Smooth muscle cell (in vitro differentiated cells): ENCODE results near the gene SLC5A10. TPM values are rescaled to one million over a fixed set of nuclear protein-coding genes. Genes with fewer than 3 reads are reported as not detected.

ENCODE experiments used
- DNase-seq: peaks from one replicate; lab custom pipeline; 2025; ENCODE audit not compliant: unreplicated experiment; lab: John Stamatoyannopoulos, UW
- H2AFZ ChIP-seq: fragments of 200-600 bp; sonication (generic); 2 replicates; pipeline ENCODE4 v1.6.0; 2016; ENCODE audit warnings: antibody characterized with exemption, low read depth, mild to moderate bottlenecking
- H3F3A ChIP-seq: fragments of 200-600 bp; sonication (generic); 2 replicates; pipeline ENCODE4 v1.6.0; 2017; ENCODE audit warnings: antibody characterized with exemption, low read depth
- H3K27ac ChIP-seq: fragments of 200-600 bp; sonication (generic); 2 replicates; pipeline ENCODE4 v1.5.1; 2016; ENCODE audit warnings: low read depth, mild to moderate bottlenecking
- H3K27me3 ChIP-seq: fragments of 200-600 bp; sonication (generic); 2 replicates; pipeline ENCODE4 v1.6.1; 2016; ENCODE audit warnings: low read depth, mild to moderate bottlenecking
- H3K36me3 ChIP-seq: fragments of 200-600 bp; sonication (generic); 2 replicates; pipeline ENCODE4 v1.5.1; 2016; ENCODE audit warnings: low read depth
- H3K4me1 ChIP-seq: fragments of 200-600 bp; sonication (generic); 2 replicates; pipeline ENCODE4 v1.5.1; 2016; ENCODE audit warnings: low read depth
- H3K4me2 ChIP-seq: fragments of 200-600 bp; sonication (generic); 2 replicates; pipeline ENCODE4 v1.6.0; 2016; ENCODE audit warnings: mild to moderate bottlenecking
- H3K4me3 ChIP-seq: fragments of 200-600 bp; sonication (generic); 2 replicates; pipeline ENCODE4 v1.5.1; 2016; ENCODE audit warnings: mild to moderate bottlenecking
- H3K79me2 ChIP-seq: fragments of 200-600 bp; sonication (generic); 2 replicates; pipeline ENCODE4 v1.6.0; 2016; ENCODE audit warnings: low read depth, mild to moderate bottlenecking
- H3K9ac ChIP-seq: fragments of 200-600 bp; sonication (generic); 2 replicates; pipeline ENCODE4 v1.6.0; 2016; ENCODE audit warnings: low read depth
- H3K9me3 ChIP-seq: fragments of 200-600 bp; sonication (generic); replicated peaks from 2 replicates; pipeline ENCODE4 v1.5.1; 2016; ENCODE audit warnings: low read depth
- H4K20me1 ChIP-seq: fragments of 200-600 bp; sonication (generic); 2 replicates; pipeline ENCODE4 v1.6.0; 2016; ENCODE audit warnings: low read depth
- WGBS: methylation state at CpG from one replicate; pipeline ENCODE4 v1.1.7; 2016; ENCODE audit warnings: low lambda C conversion rate; 5-methylcytosine and 5-hydroxymethylcytosine counted together
- polyA plus RNA-seq: library from polyadenylated mRNA; unstranded; fragments of >200 nt; fragmentation: Nextera tagmentation; extraction: Ambion mirVana; gene quantifications from 2 replicates; pipeline ENCODE4 v1.2.1, GENCODE V29; 2016
- total RNA-seq: library from RNA; depleted of rRNA; stranded (reverse); fragments of >200 nt; gene quantifications from 2 replicates; pipeline ENCODE4 v1.2.3, GENCODE V29; 2014
- TF ChIP-seq, protein P1 (sequence below): fragments of 200-600 bp; sonication (generic); IDR thresholded peaks from 2 replicates; pipeline ENCODE4 v1.5.1; 2017; ENCODE audit warnings: borderline replicate concordance, mild to moderate bottlenecking, antibody characterized with exemption; ENCODE audit not compliant: insufficient read depth, poor library complexity, severe bottlenecking

The SLC5A10 gene
- total and polyA plus RNA-seq, 2 experiments from 2014 or later: not detected

DNA sequence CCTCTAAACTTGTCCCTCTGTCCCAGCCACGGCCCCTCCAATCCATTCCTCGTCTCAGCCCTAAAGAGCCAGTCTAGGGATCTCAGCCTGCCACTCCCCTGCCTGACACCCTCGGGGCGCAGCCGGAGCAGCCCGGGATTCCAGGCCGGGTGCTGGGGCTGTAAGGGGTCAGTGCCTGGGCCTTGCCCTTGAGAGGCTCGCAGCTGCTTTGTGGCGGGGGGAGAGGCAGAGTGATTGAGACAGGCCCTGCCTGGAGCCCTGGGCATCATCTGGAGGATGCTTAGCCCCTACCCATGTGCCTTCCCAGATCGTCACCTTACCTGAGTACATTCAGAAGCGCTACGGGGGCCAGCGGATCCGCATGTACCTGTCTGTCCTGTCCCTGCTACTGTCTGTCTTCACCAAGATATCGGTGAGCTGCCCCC, 8.3 kb downstream of the SLC5A10 start:
- TF ChIP-seq, protein P1, sequence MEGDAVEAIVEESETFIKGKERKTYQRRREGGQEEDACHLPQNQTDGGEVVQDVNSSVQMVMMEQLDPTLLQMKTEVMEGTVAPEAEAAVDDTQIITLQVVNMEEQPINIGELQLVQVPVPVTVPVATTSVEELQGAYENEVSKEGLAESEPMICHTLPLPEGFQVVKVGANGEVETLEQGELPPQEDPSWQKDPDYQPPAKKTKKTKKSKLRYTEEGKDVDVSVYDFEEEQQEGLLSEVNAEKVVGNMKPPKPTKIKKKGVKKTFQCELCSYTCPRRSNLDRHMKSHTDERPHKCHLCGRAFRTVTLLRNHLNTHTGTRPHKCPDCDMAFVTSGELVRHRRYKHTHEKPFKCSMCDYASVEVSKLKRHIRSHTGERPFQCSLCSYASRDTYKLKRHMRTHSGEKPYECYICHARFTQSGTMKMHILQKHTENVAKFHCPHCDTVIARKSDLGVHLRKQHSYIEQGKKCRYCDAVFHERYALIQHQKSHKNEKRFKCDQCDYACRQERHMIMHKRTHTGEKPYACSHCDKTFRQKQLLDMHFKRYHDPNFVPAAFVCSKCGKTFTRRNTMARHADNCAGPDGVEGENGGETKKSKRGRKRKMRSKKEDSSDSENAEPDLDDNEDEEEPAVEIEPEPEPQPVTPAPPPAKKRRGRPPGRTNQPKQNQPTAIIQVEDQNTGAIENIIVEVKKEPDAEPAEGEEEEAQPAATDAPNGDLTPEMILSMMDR: no peak
- Histone ChIP-seq H3F3A (no peaks in the 10 kb centered on the region), H3K36me3 (no peaks in the 10 kb centered on the region), H3K9ac (no peak overlapping the region), H3K4me1 (peaks cover 12% of the 10 kb centered on the region), H3K79me2 (no peaks in the 10 kb centered on the region), H2AFZ (no peak overlapping the region), H3K27ac (no peak overlapping the region), H3K27me3 (no peaks in the 10 kb centered on the region), H3K4me3 (no peak overlapping the region), H3K9me3 (no peaks in the 10 kb centered on the region), H3K4me2 (no peak overlapping the region), H4K20me1 (no peaks in the 10 kb centered on the region)
- 91% methylated on average over 15 of the region's 15 CpGs for WGBS
- DNase-seq: no peak

DNA sequence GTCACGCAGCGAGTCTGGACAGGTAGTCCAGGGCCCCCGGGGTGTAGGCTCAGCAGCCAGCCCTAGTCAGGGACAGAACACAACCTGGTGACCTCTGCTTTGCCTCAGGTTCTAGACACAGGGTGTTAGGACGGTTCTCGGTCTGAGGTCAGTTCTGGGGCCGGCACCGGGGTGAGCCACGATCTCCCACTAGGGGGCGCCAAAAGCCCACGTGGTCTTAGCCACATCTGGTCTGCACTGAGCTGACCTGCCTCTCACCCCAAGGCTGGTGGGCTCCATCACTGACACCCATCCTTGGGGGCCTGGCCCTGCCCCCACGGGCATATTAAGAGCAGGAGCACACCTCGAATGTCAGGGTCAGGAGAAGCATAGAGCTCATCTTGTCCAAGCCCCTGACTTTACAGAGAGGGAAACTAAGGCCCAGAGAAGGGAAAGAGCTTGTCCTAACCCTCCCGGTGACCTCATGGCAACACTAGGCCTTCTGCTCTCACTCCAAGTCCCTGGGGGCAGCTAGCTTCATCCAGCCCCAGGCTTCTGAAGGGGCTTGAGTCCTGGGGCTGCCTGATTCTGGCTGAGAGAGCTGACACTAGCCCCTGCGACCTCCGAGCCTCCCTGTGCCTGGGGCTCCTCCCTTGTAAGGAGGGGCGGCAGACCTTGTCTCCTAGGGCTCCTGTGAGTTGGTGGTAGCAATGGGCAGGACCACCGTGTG, 9.0 kb downstream of the SLC5A10 start:
- Histone ChIP-seq H3K27ac (peak overlapping the region; percentile 96), H3K79me2 (no peaks in the 10 kb centered on the region), H2AFZ (no peak overlapping the region), H3K4me3 (no peak overlapping the region), H3K36me3 (no peaks in the 10 kb centered on the region), H3K27me3 (no peaks in the 10 kb centered on the region), H3K4me1 (peaks cover 12% of the 10 kb centered on the region), H4K20me1 (no peaks in the 10 kb centered on the region), H3K4me2 (peak overlapping the region; percentile 58), H3K9me3 (no peaks in the 10 kb centered on the region), H3F3A (no peaks in the 10 kb centered on the region), H3K9ac (peak overlapping the region; percentile 80)
- peak; percentile 51 for DNase-seq
- 37% methylated on average over 17 of the region's 17 CpGs for WGBS
- TF ChIP-seq, protein P1: peak; percentile 83

DNA sequence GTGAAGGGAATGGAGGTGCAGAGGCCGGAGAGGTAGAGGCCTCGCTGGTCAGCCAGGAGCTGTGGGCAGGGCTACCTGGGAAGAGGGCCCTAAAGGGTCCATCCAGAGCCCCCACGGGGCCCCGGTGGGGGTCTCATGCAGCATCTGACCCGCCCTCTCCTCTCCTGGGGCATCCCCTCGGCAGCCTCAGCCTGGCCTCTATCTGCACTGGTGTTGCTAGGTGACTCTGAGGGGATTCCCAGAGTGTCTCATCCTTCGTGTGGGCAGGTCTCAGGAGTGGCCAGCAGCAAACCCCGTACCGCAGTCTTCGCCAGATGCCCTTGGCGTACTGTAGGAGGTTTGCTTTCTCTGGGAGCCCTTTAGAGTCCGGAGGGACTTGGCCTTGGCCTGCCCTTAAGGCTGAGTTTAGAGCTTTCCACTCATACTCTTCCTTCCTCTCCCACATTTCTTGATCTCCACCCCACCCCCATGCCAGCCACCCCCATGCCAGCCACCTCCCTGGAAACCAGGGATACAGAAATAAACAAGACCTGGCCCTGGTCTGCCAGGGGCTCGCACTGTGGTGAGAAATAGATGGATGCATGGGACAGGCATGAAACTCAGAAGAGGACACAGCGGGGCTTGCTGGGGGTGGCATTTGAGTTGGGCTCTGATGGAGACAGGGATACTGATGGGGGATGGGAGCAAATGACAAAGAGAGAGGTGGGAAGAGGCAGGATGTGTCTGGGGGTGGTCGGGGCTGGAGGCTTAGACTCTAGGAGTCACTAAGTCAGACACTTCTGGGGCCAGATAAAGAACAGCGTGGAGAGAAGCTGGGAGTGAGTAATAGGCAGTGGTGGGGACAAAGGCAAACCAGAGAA, 9.9 kb downstream of the SLC5A10 start:
- Histone ChIP-seq H3K4me1 (peaks cover 14% of the 10 kb centered on the region), H3K4me3 (no peak overlapping the region), H3K36me3 (no peaks in the 10 kb centered on the region), H3K27me3 (no peaks in the 10 kb centered on the region), H3K4me2 (peak overlapping the region; percentile 58), H3K79me2 (no peaks in the 10 kb centered on the region), H3K9ac (peak overlapping the region; percentile 80), H3F3A (no peaks in the 10 kb centered on the region), H2AFZ (no peak overlapping the region), H4K20me1 (no peaks in the 10 kb centered on the region), H3K9me3 (no peaks in the 10 kb centered on the region), H3K27ac (peak overlapping the region; percentile 96)
- TF ChIP-seq, protein P1: no peak
- 60% methylated on average over 16 of the region's 16 CpGs for WGBS
- no peak for DNase-seq
